ENCODE data around the gene SLC23A1. TPM values are rescaled to one million over a fixed set of nuclear protein-coding genes. Genes with fewer than 3 reads are reported as not detected.

SLC23A1 gene
- total RNA-seq, 1 experiment from 2014 or later: not detected

DNA sequence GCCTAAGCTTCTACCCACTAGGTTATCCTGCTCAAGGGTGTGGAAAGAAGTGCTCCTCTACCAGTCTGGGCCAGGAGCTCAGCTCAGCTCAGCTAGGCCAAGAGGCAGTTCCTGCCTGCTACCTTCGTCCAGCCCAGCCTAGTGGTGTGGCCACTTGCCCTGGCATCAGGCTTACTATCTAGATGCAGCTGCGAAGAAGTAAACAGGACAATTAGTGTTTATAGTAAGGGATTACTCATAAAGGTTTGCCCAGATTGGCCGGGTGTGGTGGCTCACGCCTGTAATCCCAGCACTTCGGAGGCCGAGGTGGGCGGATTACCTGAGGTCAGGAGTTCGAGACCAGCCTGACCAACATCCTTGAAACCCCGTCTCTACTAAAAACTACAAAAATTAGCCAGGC is 33.6 kb upstream of the SLC23A1 start:
- Histone ChIP-seq H3K27ac (ENCODE audit: low read depth, low read length, poor library complexity, severe bottlenecking) (no peak overlapping the region), H3K4me1 (ENCODE audit: insufficient read depth, low read length, poor library complexity, severe bottlenecking) (no peaks in the 10 kb centered on the region), H3K36me3 (ENCODE audit: insufficient read depth, low read length, poor library complexity, severe bottlenecking) (no peaks in the 10 kb centered on the region), H3K27me3 (replicated peaks; ENCODE audit: insufficient read depth, low read depth, low read length, poor library complexity) (no peaks in the 10 kb centered on the region), H3K9me3 (ENCODE audit: low read depth, low read length, poor library complexity, severe bottlenecking) (no peaks in the 10 kb centered on the region), H3K4me3 (ENCODE audit: low read depth, low read length, poor library complexity, severe bottlenecking) (no peak overlapping the region)
- ChIA-PET CTCF (no interaction called here), POLR2A (ENCODE audit: low non-redundant PET) (no interaction called here)
- intact Hi-C loops (cut with micrococcal nuclease; ENCODE audit: unreplicated experiment): no loop called here
- TF ChIP-seq EZH2 (IDR thresholded peaks at IDR 0.05; ENCODE audit: borderline replicate concordance, low read depth, low read length, poor library complexity, severe bottlenecking): no peak
- TF ChIP-seq, protein P1, sequence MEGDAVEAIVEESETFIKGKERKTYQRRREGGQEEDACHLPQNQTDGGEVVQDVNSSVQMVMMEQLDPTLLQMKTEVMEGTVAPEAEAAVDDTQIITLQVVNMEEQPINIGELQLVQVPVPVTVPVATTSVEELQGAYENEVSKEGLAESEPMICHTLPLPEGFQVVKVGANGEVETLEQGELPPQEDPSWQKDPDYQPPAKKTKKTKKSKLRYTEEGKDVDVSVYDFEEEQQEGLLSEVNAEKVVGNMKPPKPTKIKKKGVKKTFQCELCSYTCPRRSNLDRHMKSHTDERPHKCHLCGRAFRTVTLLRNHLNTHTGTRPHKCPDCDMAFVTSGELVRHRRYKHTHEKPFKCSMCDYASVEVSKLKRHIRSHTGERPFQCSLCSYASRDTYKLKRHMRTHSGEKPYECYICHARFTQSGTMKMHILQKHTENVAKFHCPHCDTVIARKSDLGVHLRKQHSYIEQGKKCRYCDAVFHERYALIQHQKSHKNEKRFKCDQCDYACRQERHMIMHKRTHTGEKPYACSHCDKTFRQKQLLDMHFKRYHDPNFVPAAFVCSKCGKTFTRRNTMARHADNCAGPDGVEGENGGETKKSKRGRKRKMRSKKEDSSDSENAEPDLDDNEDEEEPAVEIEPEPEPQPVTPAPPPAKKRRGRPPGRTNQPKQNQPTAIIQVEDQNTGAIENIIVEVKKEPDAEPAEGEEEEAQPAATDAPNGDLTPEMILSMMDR (conservative IDR thresholded peaks at IDR 0.05; ENCODE audit: low read depth, low read length): no peak
- DNase-seq (ENCODE audit: low spot score): no peak
- BruUV-seq (replicated peaks): no TSS peak

GRCh38 chr5:139415869-139416268 is 32.8 kb upstream of the SLC23A1 start:
- no peaks in the 10 kb centered on the region for H3K27me3 ChIP-seq (replicated peaks; ENCODE audit: insufficient read depth, low read depth, low read length, poor library complexity)
- DNase-seq (ENCODE audit: low spot score): no peak
- BruUV-seq (replicated peaks): no TSS peak
- CTCF ChIA-PET: no interaction called here
- no peak for TF ChIP-seq EZH2 (IDR thresholded peaks at IDR 0.05; ENCODE audit: borderline replicate concordance, low read depth, low read length, poor library complexity, severe bottlenecking)
- H3K4me1 ChIP-seq (ENCODE audit: insufficient read depth, low read length, poor library complexity, severe bottlenecking): no peaks in the 10 kb centered on the region
- H3K9me3 ChIP-seq (ENCODE audit: low read depth, low read length, poor library complexity, severe bottlenecking): no peaks in the 10 kb centered on the region
- intact Hi-C loops (cut with micrococcal nuclease; ENCODE audit: unreplicated experiment): no loop called here
- POLR2A ChIA-PET (ENCODE audit: low non-redundant PET): interaction anchor here (0.6 kb wide), 1 partner anchor 890 kb away, joined by 4 read pairs; no protein-coding TSS in a partner anchor
- H3K4me3 ChIP-seq (ENCODE audit: low read depth, low read length, poor library complexity, severe bottlenecking): no peak overlapping the region
- no peak overlapping the region for H3K27ac ChIP-seq (ENCODE audit: low read depth, low read length, poor library complexity, severe bottlenecking)
- H3K36me3 ChIP-seq (ENCODE audit: insufficient read depth, low read length, poor library complexity, severe bottlenecking): no peaks in the 10 kb centered on the region

DNA sequence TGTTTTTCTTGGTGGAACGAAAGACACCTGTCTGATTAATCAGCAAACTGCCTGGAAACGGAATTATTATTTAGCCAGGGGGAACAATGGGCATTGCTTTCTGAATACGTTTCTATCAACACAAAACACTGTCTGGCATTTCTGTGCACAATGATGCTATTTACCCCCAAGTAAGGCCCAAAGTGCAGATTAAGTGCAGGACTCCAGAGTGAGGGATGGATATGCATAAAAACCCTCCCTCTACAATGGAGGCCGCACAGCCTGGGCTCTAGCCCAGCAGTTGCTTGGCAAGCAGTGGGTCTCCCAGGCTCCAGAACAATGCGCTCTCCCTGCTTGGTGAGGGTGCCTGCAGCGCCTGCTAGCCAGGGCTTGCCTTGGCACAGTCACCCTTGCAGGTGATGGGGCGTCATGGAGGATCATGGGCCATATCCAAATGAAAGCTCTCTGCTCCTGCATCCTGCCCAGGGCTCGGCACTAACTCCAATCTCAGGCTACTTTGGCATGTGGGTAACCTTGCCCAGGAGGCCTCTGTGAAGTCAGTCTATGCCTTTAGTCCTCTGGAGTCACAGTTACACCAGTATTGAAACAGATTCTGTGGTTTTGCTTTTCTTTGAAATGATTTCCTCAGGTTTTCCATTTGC is 32.2 kb upstream of the SLC23A1 start:
- intact Hi-C loops (cut with micrococcal nuclease; ENCODE audit: unreplicated experiment): no loop called here
- Histone ChIP-seq H3K4me1 (ENCODE audit: insufficient read depth, low read length, poor library complexity, severe bottlenecking) (no peaks in the 10 kb centered on the region), H3K36me3 (ENCODE audit: insufficient read depth, low read length, poor library complexity, severe bottlenecking) (no peaks in the 10 kb centered on the region), H3K27ac (ENCODE audit: low read depth, low read length, poor library complexity, severe bottlenecking) (no peak overlapping the region), H3K27me3 (replicated peaks; ENCODE audit: insufficient read depth, low read depth, low read length, poor library complexity) (no peaks in the 10 kb centered on the region), H3K9me3 (ENCODE audit: low read depth, low read length, poor library complexity, severe bottlenecking) (no peaks in the 10 kb centered on the region), H3K4me3 (ENCODE audit: low read depth, low read length, poor library complexity, severe bottlenecking) (no peak overlapping the region)
- ChIA-PET CTCF (no interaction called here), POLR2A (ENCODE audit: low non-redundant PET) (no interaction called here)
- TF ChIP-seq EZH2 (IDR thresholded peaks at IDR 0.05; ENCODE audit: borderline replicate concordance, low read depth, low read length, poor library complexity, severe bottlenecking): no peak
- TF ChIP-seq, protein P1 (conservative IDR thresholded peaks at IDR 0.05; ENCODE audit: low read depth, low read length): no peak
- no peak for DNase-seq (ENCODE audit: low spot score)
- BruUV-seq (replicated peaks): no TSS peak

GRCh38 chr5:139414581-139415130 is 31.6 kb upstream of the SLC23A1 start:
- Histone ChIP-seq H3K4me1 (ENCODE audit: insufficient read depth, low read length, poor library complexity, severe bottlenecking) (no peaks in the 10 kb centered on the region), H3K4me3 (ENCODE audit: low read depth, low read length, poor library complexity, severe bottlenecking) (no peak overlapping the region), H3K36me3 (ENCODE audit: insufficient read depth, low read length, poor library complexity, severe bottlenecking) (no peaks in the 10 kb centered on the region), H3K9me3 (ENCODE audit: low read depth, low read length, poor library complexity, severe bottlenecking) (no peaks in the 10 kb centered on the region), H3K27ac (ENCODE audit: low read depth, low read length, poor library complexity, severe bottlenecking) (no peak overlapping the region), H3K27me3 (replicated peaks; ENCODE audit: insufficient read depth, low read depth, low read length, poor library complexity) (no peaks in the 10 kb centered on the region)
- ChIA-PET CTCF (no interaction called here), POLR2A (ENCODE audit: low non-redundant PET) (no interaction called here)
- TF ChIP-seq, protein P1 (conservative IDR thresholded peaks at IDR 0.05; ENCODE audit: low read depth, low read length): no peak
- no peak for TF ChIP-seq EZH2 (IDR thresholded peaks at IDR 0.05; ENCODE audit: borderline replicate concordance, low read depth, low read length, poor library complexity, severe bottlenecking)
- intact Hi-C loops (cut with micrococcal nuclease; ENCODE audit: unreplicated experiment): no loop called here
- DNase-seq (ENCODE audit: low spot score): no peak
- no TSS peak for BruUV-seq (replicated peaks)

Data from A673 (cell line).